HG03095 (cell line): ENCODE measurements around the gene ELK3.

Source experiments
- ATAC-seq: cut with Tn5 transposase; IDR thresholded peaks from one replicate; pipeline ENCODE4 v1.9.1; 2021; ENCODE audit warnings: moderate library complexity; ENCODE audit not compliant: unreplicated experiment

The ELK3 gene

DNA sequence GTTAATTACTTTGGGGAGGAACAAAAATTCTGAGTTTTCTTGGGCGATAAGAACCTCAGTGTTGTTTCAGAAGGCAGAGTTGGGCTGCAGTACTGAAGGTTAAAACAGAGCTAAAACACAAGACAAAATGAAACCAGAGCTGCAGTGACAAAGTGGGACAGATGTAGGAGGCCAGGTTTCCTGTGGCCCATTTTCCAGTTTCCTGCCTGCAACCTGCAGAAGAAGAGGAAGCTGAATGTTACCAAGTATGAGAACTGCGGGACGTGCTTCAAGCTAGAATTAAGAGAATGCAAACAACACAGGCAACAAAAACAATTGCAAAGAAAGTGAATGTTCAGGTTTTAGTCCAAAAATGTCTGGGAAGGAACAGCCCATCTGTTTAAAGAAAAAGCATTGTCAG, 17.8 kb downstream of the ELK3 start:
- no peak for ATAC-seq

DNA sequence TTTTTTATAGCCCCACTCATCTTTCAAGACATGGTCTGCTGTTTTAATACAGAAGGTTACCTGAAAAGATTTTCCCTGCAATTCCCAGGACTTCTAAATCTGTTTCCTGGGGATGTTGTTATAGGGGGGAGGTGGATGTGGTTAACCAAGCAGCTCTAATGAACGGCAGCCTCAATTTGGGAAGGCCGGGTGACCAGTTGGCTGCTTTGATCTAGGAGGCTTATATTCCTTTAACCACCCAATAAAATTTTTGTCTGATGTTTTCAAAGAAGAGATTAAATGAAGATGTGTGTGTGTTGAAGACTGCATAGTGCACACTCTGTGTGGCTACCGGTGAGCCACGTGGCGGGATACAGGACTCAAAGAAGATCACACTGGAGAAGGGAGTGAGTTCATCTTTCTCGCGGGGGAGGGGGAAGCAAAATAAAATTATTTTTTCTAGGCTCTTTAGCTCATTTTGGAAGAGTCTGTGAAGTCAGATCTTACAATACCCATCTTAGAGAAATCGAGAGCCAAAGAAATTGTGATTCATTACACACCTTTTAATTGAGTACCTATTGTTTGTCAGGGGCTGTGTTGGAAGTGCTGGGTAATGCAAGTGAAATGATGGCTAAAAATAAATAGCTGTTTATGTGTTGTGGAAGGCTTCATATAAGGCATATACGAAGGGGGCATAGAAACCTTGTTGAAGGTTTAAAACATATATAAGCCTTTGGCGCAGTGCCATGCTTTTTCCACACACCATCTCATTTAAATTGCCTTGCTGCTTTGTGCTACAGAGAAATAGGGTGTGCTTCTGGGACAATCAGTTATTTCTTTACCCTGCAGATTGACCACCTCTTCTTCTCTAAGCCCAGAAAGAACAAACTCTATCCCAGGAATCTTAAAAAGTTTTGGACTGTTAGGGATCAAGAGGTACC, 18.5 kb downstream of the ELK3 start:
- no peak for ATAC-seq

DNA sequence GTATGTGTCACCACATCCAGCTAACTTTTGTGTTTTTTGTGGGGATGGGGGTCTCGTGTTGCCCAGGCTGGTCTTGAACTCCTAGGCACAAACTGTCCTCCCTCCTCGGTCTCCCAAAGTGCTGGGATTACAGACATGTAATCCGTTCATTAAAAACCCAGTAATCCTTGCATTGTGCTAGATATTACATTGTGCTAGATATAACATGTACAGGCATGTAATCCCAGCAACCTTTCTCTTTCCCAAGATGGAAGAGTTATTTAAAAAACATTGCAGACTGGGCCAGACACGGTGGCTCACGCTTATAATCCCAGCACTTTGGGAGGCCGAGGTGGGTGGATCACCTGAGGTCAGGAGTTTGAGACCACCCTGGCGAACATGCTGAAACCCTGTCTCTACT, 19.7 kb downstream of the ELK3 start:
- no peak for ATAC-seq

DNA sequence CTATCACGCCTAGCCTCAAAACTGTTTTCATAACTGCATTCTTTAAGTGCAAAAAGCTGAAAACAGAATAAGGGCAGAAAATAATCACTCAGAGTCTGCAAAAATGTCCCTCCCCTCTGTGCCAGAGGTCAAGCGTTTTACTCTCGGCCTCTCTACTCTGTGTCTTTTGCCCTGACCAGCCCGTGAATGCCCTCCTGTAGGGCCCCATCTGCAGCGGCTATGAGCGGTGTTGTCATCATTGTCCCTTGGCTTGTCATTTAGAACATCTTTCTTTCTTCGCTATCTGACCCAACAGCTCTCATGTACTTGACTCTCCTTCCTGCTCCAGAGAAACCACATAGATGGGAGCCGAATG, 21.7 kb downstream of the ELK3 start:
- no peak for ATAC-seq

DNA sequence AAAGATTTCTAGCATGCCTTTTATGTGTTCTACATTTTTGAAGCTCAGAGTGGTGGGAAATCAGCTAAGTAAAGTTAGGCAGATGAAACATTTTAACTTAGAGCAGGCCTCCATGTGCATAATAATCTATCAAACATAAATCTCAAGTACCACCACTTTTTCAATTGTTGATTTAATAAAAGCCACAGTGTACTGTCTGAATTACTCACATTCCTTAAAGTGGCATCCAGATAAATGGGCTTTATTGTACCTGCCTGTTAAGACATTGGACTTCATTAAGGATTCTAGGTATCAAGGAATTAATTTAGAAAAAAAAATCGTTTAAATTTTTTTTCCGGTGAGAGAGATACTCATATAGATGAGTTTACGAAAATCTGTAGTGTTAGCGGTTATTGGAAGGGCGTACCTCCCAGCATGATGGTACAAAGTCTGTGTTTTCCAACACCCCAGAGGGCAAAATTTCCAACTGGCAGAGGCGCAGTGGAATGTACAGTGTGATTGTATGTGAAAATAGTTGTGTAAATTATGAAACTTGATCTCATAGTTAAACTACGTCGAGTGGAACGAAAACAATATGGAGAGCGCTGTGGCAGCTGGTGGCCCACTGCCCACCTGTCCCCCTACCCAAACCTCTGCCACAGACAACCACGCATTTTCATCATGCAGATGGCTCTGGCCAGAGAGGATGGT, 25.0 kb downstream of the ELK3 start:
- no peak for ATAC-seq

DNA sequence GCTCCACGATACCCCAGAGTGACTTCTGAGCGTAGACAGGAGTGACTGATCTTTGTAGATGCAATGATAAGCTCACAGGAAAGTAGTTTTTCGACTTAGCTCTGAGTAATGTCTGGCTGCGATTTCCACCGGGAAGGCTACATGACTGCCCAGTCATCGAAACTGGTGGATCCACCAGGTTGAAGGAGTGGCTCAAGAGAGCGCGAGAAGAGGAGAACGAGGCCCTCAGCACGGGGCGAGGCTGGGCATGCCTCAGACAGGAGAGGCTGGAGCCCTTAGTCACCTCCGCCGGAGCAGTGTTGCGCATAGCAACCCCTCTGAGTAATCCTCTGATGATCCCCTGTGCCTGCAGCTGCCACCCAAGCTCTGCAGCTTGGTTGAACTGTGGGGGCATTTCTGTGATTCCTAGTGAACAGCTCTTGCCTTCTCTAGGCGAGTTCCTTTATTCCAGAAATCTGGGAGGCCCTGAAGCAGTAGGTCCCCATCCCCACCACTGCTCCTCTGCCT, 25.6 kb downstream of the ELK3 start:
- ATAC-seq, result no peak

DNA sequence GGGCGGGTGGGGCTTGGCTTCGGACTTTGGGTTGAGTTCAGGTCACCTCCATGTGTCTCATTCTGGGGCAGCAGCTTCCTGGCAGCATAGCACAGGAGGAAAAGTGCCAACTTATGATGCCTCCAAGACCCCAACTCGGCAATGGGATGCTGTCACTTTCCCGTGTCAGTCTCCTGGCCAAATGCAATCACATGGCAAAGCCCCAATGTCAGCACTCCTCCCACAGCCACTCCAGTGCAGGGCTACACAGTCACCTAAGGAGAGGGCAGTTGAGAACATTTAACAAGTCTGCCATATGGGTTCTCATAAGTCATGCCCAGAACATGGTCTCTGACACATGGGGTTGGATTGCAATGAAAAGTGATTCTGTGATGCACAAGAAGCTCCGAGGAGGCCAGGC, 26.7 kb downstream of the ELK3 start:
- no peak for ATAC-seq

DNA sequence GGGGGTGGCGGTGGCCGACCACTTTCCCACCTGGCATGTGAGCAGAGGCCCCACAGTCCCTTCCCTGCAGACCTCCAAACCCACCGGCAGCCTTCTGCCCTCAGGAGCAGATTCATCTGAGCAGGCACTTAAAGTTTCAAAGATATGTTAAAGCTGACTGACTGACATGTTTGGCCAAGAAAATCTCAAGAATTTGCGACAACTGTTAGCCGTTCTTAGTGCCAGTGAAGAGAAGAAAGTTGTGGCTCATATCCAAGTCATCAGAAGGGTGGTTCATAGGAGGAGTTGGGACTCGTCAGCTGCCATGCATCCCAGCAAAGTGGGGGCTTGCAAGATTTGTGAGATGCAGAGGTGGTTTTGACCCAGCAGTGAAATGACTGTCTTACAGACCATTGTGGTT, 27.2 kb downstream of the ELK3 start:
- ATAC-seq, result no peak

DNA sequence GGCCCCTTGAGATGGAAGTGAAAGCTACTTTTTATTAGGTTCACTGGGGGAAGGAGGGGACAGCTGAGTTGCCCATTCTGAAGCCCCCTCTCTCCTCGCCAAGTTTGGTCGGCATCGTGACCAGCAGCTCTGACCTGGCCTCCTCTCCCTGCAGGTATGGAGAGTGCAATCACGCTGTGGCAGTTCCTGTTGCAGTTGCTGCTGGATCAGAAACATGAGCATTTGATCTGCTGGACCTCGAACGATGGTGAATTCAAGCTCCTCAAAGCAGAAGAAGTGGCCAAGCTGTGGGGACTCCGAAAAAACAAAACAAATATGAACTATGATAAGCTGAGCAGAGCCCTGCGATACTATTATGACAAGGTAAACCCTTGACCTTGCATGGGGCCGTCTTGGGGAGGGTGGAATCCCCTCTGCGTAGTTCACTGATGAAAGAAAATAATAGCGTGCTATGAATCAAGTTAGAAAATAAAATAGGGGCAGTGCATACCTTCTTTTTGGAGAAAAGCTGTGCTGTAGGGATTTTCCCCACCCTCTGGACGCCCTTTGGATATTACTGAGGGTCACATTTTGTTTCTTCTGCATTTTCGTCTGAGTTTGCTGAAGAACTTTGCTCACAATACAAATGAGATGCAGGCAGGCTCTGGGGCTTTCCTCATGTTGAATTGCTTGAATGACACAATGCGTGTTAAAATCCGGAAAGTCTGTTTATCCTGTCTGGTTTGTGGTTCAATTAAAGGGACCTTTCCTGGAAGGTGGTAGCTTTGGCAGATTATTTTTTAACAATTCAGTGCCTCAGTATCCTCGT, 29.4 kb downstream of the ELK3 start:
- ATAC-seq, result no peak

DNA sequence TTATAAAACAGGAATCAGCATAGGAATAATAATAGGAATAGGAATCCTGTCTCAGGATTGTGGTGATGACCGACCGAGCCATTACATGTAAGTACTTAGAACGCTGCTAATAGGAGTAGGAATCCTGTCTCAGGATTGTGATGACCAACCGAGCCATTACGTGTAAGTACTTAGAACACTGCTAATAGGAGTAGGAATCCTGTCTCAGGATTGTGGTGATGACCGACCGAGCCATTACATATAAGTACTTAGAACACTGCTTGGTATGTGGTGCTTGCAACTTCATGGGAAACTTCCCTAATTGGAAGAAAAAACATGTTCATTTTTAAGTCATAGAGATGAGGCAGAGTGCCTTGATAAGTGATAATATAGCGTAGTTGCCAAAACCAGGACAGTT, 30.0 kb downstream of the ELK3 start:
- ATAC-seq, result no peak

DNA sequence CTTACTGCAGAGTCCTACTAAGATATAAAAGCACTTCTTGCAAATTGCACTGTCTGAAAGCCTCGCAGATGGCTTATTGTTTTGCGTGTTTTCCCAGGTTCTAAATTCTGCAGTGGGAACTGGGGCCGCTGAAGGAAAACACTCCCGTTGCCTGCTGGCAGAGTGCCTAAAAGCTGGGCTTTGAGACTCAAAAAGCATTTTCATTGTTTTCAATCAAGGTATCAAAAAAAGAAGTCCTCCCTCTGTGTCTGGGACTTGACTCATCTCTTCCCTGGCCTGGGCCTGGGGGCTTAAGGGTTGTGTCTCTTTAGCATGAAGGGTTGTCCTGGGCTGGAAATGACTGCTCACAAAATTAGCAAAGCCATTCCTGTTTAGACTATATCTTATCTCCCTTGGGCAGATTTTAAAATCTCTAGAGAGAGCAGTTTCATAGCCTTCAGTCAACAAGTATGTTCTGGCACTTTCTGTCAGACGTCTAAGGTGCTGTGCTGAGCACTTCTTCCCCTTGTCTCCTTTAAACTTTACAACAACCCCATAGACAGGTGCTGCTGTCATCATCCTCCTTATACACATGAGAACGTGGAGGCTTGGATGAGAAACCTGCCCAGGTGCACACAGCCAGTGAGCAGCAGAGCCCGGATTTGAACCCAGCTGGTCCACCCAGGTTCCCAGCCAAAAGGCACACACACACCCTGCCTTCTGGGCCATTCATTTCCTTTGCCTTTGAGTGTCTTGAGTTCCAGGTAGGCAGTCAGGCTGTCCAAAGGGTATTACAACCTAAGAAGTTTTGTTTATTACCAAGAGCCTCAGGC, 31.1 kb downstream of the ELK3 start:
- no peak for ATAC-seq

DNA sequence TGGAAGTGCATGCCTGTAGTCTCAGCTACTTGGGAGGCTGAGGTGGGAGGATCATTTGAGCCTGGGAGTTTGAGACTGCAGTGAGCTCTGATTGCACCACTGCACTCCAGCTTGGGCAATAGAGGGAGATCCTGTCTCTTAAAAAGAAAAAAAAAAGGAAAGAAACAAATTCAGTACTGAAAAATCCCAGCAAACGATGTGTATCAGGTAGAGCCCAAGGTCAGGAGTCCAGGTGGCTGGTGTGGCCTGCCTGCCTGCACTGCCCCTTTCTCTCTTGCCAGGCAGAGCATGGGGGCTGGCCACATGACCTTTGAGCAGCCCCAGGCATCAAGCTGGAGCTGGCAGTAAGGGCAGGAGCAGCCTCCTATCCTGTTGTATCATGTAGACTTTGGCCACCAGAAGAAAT, 31.8 kb downstream of the ELK3 start:
- no peak for ATAC-seq

DNA sequence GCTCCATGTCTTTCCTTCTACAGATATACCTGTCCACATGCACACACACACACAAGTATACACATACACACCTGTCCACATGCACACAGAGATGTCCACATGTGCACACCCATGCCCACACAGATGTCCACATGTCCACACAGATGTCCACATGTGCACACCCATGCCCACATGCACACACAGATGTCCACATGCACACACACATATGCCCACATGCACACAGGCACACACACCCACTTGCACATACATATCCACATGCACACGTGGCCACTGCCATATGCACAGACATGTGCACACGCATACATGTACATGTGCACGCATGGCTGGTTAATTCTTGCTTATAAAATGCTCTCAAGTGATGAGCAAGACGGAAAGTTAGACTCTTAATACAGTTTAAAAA, 32.2 kb downstream of the ELK3 start:
- no peak for ATAC-seq

DNA sequence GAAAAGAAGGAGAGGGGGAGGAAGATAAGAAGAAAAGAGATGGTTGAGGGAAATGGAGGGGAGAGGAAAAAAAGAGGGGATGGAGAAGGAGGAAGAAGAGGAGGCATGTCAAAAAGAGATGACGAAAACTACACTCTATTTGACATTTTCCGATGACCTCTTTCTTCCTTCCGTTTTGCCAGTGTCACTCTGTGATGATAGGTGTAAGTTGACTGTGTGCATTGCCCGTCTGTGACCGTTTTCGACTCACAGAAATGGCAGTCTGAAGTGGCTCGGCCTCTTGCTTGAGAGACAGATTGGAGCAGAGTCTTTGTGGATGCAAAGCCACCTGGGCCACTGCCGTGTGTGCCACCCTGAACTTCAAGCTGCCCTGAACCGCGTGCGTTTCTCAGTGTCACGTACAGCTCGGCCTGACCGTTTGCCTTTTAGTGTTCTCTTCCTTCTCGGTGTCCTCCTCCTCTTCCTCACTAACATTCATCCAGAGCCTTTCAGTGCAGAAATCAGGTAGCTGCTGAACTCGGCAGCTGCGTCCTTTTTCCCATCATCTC, 32.7 kb downstream of the ELK3 start:
- no peak for ATAC-seq

DNA sequence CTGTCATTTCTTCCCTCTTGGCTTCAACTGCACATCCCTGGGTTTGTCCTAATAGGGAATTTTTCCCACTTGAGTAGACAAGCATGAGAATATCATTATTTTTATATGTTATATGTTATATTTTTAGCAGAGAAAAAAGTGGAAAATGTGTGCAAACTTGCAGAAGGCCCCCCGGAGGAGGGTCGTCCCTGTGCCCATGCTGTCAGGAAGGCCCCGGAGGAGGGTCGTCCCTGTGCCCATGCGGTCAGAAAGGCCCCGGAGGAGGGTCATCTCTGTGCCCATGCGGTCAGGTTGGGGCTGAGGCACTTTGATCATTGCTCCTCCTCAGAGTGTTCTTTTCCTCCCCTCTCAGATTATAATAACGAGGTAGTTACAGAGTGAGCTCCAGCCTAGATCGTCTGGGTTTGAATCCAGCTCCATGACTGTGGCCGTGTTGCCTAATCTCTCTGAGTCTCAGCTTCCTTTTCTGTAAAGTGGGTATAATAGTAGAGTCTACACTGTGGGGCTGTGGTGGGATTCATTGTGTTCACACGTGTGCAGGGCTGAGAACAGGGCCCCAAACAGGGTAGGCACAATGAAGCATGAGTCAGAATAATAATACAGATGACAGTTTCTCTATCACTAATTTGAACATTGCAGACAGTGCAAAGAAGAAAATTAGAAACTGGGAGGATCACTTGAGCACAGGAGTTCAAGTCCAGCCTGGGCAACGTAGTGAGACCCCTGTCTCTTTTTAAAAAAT, 33.4 kb downstream of the ELK3 start:
- no peak for ATAC-seq

DNA sequence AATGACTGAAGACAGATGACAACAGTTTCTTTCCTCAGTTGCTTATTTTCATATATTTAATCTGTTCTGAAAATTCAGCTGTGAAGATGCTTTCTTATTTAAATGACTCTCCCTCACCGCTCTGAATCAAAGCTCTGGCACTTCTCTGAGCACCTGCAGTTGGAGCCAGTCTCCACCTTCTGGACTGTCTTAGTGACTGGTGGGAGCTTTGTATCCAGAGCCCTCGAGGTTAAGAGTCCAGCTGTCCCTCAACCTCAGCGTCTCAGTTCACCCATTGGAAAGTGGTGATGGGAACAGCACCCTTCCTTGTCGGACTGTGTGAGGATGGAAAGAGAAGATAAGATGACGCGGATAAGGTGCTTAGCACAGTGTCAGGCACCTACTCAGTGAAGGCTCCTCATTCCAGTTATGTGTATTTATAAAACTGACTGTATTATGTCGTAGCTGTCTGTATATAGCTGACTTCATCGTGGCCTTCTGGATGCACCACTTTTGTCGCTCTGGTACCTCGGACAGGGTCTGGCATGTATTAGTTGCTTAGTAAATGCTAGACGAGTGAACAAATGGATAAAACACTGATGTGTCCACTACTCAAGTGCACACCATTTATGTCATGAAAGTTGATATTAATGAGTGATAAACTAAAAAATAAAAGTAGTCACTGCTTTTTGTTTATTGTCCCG, 34.5 kb downstream of the ELK3 start:
- ATAC-seq, result no peak

DNA sequence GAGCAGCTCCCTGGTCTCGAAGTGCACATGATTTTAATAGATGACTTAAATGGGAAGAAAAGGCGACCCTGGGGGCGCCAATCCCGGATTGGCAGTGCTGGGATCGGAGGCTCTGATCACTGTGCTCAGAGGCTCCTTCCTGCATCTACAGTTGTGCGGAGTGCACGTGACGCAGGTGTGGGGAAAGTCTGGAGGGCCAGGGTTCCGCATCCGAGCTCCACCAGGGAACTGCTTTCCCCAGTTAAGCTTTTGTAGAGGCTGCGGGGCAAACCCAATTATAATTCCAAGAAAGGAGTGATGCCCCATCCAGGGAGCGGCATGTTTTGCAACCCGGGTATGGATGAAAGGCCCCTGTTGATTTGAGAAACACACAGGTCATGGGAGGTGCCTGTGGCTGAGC, 36.5 kb downstream of the ELK3 start:
- ATAC-seq, result no peak

DNA sequence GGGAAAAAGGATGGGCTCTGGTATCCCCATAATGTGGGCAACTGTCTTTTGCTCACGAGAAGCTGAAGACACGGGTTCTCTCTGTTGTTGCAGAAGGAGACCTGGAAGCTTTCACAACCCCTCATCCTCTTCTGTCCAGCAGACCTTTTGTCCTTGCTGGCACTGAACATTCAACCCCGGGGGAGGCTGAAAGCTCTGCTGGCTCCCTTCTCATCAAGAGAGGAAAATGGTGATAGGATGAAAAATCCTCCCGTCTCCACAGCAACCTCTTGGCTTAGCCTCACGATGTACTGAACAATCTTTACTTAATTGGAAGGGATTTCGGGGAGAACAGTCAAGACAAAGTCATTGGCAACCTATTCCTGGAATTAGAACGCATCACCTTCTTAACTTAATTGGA, 39.0 kb downstream of the ELK3 start:
- no peak for ATAC-seq

DNA sequence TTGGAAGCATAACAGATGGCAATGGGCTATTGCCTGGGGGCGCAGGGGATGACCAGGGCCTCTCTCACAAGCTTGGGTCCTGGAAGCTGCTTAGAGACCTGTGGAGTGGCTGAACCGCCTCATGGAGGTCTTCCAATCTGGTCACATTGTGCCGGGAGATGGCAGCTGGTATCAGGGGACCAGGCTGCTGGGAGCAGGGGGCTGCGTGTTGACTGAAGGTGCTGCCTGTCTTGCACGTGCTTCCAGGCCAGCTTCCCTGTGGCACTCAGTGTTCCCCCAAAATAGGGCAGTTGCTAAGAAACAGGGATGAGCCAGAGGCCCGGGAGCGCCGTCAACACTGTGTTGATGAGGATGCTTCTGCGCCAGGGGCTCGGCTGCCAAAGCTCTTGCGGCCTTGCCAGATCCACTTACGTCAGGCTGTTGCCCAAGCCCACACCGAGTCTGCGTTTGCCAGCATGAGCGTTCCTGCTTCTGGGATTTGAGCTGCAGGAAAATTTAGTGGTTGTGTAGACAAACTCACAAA, 39.8 kb downstream of the ELK3 start:
- ATAC-seq, result no peak
